Mucosa of descending colon (tissue), 3 donors: ENCODE data around the gene NMT1. TPM values are rescaled to one million over a fixed set of nuclear protein-coding genes. Genes with fewer than 3 reads are reported as not detected.

Experiments
- ATAC-seq: fragments of 200-7000 bp; cut with Tn5 transposase; one replicate; pipeline ENCODE4 v1.9.1; 2020; ENCODE audit warnings: mild to moderate bottlenecking, moderate library complexity
- DNase-seq, 3 donors: peaks; one replicate each; pipeline ENCODE4 v3.0.0-alpha.2; 2020
- H3K36me3 ChIP-seq: fragments of 200-600 bp; one replicate; pipeline ENCODE4 v1.8.0; 2021; ENCODE audit warnings: low read depth, mild to moderate bottlenecking
- H3K4me1 ChIP-seq: fragments of 200-600 bp; one replicate; pipeline ENCODE4 v1.8.0; 2021; ENCODE audit warnings: low read depth, mild to moderate bottlenecking
- H3K4me3 ChIP-seq: fragments of 200-600 bp; one replicate; pipeline ENCODE4 v1.8.0; 2021; ENCODE audit warnings: mild to moderate bottlenecking
- H3K9me3 ChIP-seq: fragments of 200-600 bp; one replicate; pipeline ENCODE4 v1.8.0; 2021; ENCODE audit warnings: mild to moderate bottlenecking
- intact Hi-C, 2 donors: fragments of 100-400 bp; cut with DNase I in 1 of 2; cut with micrococcal nuclease in 1 of 2; formaldehyde crosslinking; loops; one replicate each; pipeline versions ENCODE4 v1.11.0 to v1.11.1; 2022; cut with DNase I, micrococcal nuclease
- total RNA-seq, 3 donors: library from RNA; stranded (reverse); fragmentation: NEBNext Ultra II Directional in 2 of 3; extraction: Animal tissue kit (Norgen Biotek cat#: 25700) in 2 of 3; gene quantifications; one replicate each; pipeline versions ENCODE4 v1.2.1 to v1.2.4, GENCODE V29; 2021 to 2023
- TF ChIP-seq, protein P1 (sequence below): fragments of 200-600 bp; IDR thresholded peaks from one replicate; pipeline ENCODE4 v1.8.0; 2022; ENCODE audit warnings: antibody characterized with exemption, mild to moderate bottlenecking
- donor health status: DM: no; HTN: no; CAD: no; lungs with moderate emphysema.
- donor health status: DM: no; HTN: no; CAD: no.
- donor health status: DM: no; HTN: yes; CAD: no.

NMT1 gene
- total RNA-seq, 3 donors from 2014 or later: 47.0 to 94.0 (median 76.1) TPM

DNA sequence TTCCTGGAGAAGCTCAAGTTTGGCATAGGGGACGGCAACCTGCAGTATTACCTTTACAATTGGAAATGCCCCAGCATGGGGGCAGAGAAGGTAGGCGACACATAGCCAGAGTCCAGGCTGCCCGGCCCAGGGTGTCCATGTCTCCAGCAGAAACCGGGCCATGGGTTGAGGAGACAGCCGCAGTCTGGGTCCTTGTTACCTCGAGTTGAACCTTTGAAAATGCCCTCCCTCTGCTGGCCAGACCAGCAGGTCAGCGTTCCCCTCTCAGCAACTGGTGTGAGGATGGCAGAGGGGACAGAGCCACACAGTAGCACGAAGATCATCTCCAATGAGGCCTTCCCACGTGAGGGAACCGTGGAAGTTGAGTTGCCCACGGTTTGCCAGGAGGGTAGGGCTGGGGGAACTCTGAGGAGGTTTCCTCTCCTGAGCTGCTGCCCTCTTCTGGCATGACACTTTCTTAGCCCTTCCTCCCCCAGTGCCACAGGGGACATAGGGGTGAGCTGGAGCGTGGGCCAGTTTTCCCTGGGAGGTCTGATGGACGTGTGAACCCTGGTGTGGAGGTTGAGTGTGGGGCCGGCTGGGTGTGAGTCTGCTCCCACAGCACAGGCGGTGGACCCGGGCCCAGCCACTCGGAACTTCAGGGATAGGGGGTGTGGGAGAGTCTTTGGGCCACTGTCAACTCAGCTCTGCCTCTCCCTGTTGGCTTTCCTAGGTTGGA is 43.9 kb downstream of the NMT1 start:
- intact Hi-C loops: no loop called here
- Histone ChIP-seq H3K9me3 (no peaks in the 10 kb centered on the region), H3K4me1 (no peaks in the 10 kb centered on the region), H3K36me3 (peaks cover 17% of the 10 kb centered on the region), H3K4me3 (no peak overlapping the region)
- TF ChIP-seq, protein P1, sequence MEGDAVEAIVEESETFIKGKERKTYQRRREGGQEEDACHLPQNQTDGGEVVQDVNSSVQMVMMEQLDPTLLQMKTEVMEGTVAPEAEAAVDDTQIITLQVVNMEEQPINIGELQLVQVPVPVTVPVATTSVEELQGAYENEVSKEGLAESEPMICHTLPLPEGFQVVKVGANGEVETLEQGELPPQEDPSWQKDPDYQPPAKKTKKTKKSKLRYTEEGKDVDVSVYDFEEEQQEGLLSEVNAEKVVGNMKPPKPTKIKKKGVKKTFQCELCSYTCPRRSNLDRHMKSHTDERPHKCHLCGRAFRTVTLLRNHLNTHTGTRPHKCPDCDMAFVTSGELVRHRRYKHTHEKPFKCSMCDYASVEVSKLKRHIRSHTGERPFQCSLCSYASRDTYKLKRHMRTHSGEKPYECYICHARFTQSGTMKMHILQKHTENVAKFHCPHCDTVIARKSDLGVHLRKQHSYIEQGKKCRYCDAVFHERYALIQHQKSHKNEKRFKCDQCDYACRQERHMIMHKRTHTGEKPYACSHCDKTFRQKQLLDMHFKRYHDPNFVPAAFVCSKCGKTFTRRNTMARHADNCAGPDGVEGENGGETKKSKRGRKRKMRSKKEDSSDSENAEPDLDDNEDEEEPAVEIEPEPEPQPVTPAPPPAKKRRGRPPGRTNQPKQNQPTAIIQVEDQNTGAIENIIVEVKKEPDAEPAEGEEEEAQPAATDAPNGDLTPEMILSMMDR: no peak
- ATAC-seq (no peak), DNase-seq (no peak)

DNA sequence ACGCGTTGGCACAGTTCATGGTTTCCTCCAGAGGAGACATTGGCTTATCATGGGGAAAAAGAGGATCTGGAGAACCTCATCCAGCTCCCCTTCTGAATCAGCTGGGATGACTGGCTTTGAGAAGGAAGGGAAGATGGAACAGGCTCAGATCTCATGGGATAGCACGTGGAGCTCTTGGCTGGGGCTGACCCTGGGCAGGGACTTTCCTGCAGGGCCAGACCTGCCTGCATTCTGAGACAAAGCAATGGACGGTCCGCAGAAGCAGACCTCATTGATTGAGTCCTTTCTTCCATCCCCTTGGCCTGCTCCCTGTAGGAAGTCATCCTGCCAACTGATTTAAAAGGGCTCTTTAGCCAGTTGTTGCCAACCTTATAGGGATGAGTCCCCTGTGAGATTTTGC is 45.0 kb downstream of the NMT1 start:
- TF ChIP-seq, protein P1: no peak
- intact Hi-C loops: no loop called here
- DNase-seq: no peak
- Histone ChIP-seq H3K9me3 (no peaks in the 10 kb centered on the region), H3K4me1 (no peaks in the 10 kb centered on the region), H3K4me3 (no peak overlapping the region), H3K36me3 (peaks cover 17% of the 10 kb centered on the region)
- ATAC-seq: no peak

DNA sequence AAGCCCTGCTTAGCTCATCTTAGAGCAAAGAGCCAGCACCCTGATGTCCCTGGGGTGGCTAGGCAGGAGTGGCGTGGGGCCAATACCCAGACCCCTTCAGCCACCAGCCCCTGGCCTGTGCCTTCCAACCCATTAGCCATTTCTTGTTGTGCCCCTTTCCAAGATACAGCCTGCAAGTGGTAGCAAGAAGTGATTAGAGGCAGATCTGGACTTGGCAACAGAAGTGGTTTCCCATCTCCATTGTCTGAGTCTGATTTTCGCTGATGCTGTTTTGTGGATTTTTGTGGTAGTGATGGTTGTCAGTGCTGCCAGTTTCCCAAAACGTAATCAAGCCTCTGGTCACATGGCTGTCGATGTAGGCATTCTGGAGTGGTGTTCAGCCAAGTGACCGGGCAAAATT is 45.5 kb downstream of the NMT1 start:
- no peaks in the 10 kb centered on the region for H3K4me1 ChIP-seq
- intact Hi-C loops: no loop called here
- no peak for ATAC-seq

DNA sequence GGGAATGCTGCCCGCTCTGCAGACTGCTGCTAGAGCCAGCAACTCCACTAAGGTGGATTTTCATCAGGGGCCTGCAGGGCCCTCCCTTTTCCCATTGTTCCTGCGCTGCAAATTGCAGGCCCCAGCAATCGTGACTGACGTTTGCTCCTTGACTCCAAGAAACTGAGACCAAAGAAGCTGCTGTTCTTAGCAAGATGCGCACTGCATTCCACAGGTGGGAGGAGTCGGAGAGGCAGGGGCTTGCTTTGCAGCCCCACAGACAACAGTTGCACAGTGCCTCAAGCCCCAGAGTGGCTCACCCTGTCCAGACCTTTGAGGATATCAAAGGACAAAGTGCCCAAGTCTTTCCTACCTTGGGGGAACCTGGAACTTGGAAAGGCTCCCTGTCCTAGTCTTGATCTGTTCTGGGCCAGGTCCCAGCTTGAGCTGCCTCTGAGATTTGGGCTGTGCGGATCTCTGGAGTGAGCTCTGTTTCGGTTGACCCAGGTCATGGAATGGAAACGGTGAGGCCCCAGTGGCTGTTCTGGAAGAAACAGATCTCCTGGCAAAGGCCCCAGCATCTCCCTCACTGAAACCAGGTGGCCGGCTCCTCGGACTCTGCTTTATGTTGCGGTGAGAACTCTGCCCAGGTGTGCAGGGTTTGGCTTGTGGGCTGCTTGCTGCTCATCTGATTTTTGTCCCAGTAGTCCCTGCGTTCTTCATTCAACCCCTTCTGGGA is 46.3 kb downstream of the NMT1 start:
- no peak overlapping the region for H3K4me3 ChIP-seq
- TF ChIP-seq, protein P1: no peak
- no peak for DNase-seq
- H3K4me1 ChIP-seq: no peaks in the 10 kb centered on the region
- no peaks in the 10 kb centered on the region for H3K9me3 ChIP-seq
- peaks cover 17% of the 10 kb centered on the region for H3K36me3 ChIP-seq
- intact Hi-C loops: no loop called here
- ATAC-seq: no peak

More for the DNA sequence above, 45.5 kb downstream of the NMT1 start:
- Histone ChIP-seq H3K4me3 (no peak overlapping the region), H3K36me3 (peaks cover 17% of the 10 kb centered on the region), H3K9me3 (no peaks in the 10 kb centered on the region)
- DNase-seq: no peak
- TF ChIP-seq, protein P1: no peak

DNA sequence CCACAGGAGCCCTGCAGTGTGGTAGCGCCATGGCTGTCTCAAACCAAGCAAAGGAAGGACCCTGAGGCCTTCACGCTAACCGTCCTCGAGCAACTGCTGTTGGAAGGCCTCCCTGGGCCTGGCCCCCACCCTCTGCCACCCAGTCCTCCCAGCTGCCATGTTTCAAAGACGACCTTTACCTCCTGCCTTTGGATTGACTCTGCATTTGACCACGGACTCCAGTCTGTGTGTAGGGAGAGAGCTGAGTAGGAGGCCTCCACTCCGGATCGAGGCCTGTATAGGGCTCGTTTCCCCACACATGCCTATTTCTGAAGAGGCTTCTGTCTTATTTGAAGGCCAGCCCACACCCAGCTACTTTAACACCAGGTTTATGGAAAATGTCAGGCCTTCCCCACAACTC is 46.9 kb downstream of the NMT1 start:
- DNase-seq: no peak
- Histone ChIP-seq H3K4me3 (no peak overlapping the region), H3K4me1 (no peaks in the 10 kb centered on the region), H3K36me3 (peaks cover 16% of the 10 kb centered on the region), H3K9me3 (no peaks in the 10 kb centered on the region)
- TF ChIP-seq, protein P1: no peak
- no peak for ATAC-seq
- intact Hi-C loops: no loop called here
